ENCODE data around the gene FGGY. TPM values are rescaled to one million over a fixed set of nuclear protein-coding genes. Genes with fewer than 3 reads are reported as not detected.

Gene FGGY
- total RNA-seq, 1 donor from 2014 or later: 9.0 TPM

- no peak overlapping the region for H3K27ac Mint-ChIP-seq (ENCODE audit: unreplicated experiment)
- no peak for TF ChIP-seq CTCF (IDR thresholded peaks at IDR 0.05)
- H3K4me1 Mint-ChIP-seq (ENCODE audit: low read depth): no peaks in the 10 kb centered on the region
Observed at GRCh38 chr1:59805554-59805953, 508.7 kb downstream of the FGGY start.

More at GRCh38 chr1:59805554-59805953, 508.7 kb downstream of the FGGY start:
- no peaks in the 10 kb centered on the region for H3K36me3 Mint-ChIP-seq (ENCODE audit: low read depth)
- DNase-seq (ENCODE audit: low spot score): no peak
- peaks cover 37% of the 10 kb centered on the region for H3K27me3 Mint-ChIP-seq (ENCODE audit: low read depth)
- no peaks in the 10 kb centered on the region for H3K9me3 Mint-ChIP-seq (ENCODE audit: low read depth)
- H3K4me3 Mint-ChIP-seq (ENCODE audit: unreplicated experiment): no peak overlapping the region

Small RNAs within 50 kb of the gene (microRNA-seq; reads per million reads assigned to microRNA genes)
- not detected for gene MIR4711 (ENCODE audit: borderline number of aligned reads)

Measured in chondrocyte (in vitro differentiated cells).